CD14-positive monocyte (primary cell): ENCODE measurements around the gene AP5B1. TPM values are rescaled to one million over a fixed set of nuclear protein-coding genes. Genes with fewer than 3 reads are reported as not detected.
A peak's percentile ranks its signal among the peaks of the same experiment; 100 is the strongest.

ENCODE experiments used
- DNase-seq, 3 donors: peaks; one replicate each; pipeline ENCODE4 v3.0.0-alpha.2; 2011 to 2022
- H2AFZ ChIP-seq: 2 replicates; pipeline ENCODE4 v1.6.0; 2012; ENCODE audit warnings: mild to moderate bottlenecking, low read depth, low read length, inconsistent platforms; ENCODE audit not compliant: insufficient read depth, poor library complexity, severe bottlenecking
- H3K27ac ChIP-seq, 2 donors: 1 replicate in 1 of 2; 2 replicates in 1 of 2; pipeline ENCODE4 v1.5.1; 2012 to 2013; ENCODE audit warnings: low read length in 2 of 2, control low read depth in 1 of 2, inconsistent platforms in 1 of 2, low read depth in 1 of 2, mild to moderate bottlenecking in 1 of 2
- H3K27me3 ChIP-seq, 2 donors: one replicate each; pipeline versions ENCODE4 v1.6.0 to v1.6.1; 2011 to 2013; ENCODE audit warnings: low read length in 2 of 2; ENCODE audit not compliant: control insufficient read depth in 2 of 2, insufficient read depth in 2 of 2
- H3K36me3 ChIP-seq, 2 donors: replicated peaks in 1 of 2; 1 replicate in 1 of 2; 2 replicates in 1 of 2; pipeline versions ENCODE4 v1.5.1 to v1.6.1; 2012 to 2013; ENCODE audit warnings: low read length in 2 of 2, control low read depth in 1 of 2, inconsistent platforms in 1 of 2, mild to moderate bottlenecking in 1 of 2; ENCODE audit not compliant: insufficient read depth in 2 of 2, control insufficient read depth in 1 of 2
- H3K4me1 ChIP-seq, 2 donors: 1 replicate in 1 of 2; 2 replicates in 1 of 2; pipeline versions ENCODE4 v1.5.1 to v1.6.1; 2012 to 2013; ENCODE audit warnings: low read length in 2 of 2, control low read depth in 1 of 2, inconsistent platforms in 1 of 2, mild to moderate bottlenecking in 1 of 2, moderate library complexity in 1 of 2; ENCODE audit not compliant: insufficient read depth in 2 of 2, control insufficient read depth in 1 of 2
- H3K4me2 ChIP-seq: replicated peaks from 2 replicates; pipeline ENCODE3; 2012; ENCODE audit warnings: low read length, moderate library complexity, mild to moderate bottlenecking; ENCODE audit not compliant: poor library complexity, severe bottlenecking; ENCODE audit errors: extremely low read depth
- H3K4me3 ChIP-seq, 3 experiments: fragments of 200-600 bp in 1 of 3; sonication (generic) in 1 of 3; replicated peaks in 1 of 3; 1 replicate in 2 of 3; 2 replicates in 1 of 3; pipeline ENCODE4 v1.5.1; 2011 to 2013; ENCODE audit warnings: low read length in 3 of 3, mild to moderate bottlenecking in 3 of 3, control low read depth in 2 of 3, low read depth in 2 of 3, inconsistent platforms in 1 of 3, moderate library complexity in 1 of 3
- H3K79me2 ChIP-seq: 2 replicates; pipeline ENCODE4 v1.6.0; 2012; ENCODE audit warnings: mild to moderate bottlenecking, control low read depth, inconsistent platforms, low read length, moderate library complexity; ENCODE audit not compliant: insufficient read depth
- H3K9ac ChIP-seq: 2 replicates; pipeline ENCODE4 v1.6.0; 2017; ENCODE audit warnings: low read length, mild to moderate bottlenecking; ENCODE audit not compliant: insufficient read depth, poor library complexity, severe bottlenecking
- H3K9me3 ChIP-seq, 2 donors: replicated peaks in 1 of 2; 1 replicate in 1 of 2; 2 replicates in 1 of 2; pipeline versions ENCODE4 v1.5.1 to v1.6.1; 2012 to 2013; ENCODE audit warnings: low read length in 2 of 2, control low read depth in 1 of 2; ENCODE audit not compliant: control insufficient read depth in 1 of 2, insufficient read depth in 1 of 2
- H4K20me1 ChIP-seq: 2 replicates; pipeline ENCODE4 v1.6.0; 2012; ENCODE audit warnings: mild to moderate bottlenecking, low read length, control low read depth, moderate library complexity; ENCODE audit not compliant: insufficient read depth
- H3K27ac Mint-ChIP-seq, 7 donors: one replicate each; pipeline ENCODE4 v1.8.0; 2020; ENCODE audit warnings: mild to moderate bottlenecking in 7 of 7, mixed read lengths in 7 of 7, moderate library complexity in 6 of 7, inconsistent platforms in 2 of 7
- H3K27me3 Mint-ChIP-seq, 3 donors: one replicate each; pipeline ENCODE4 v1.8.0; 2021 to 2022; ENCODE audit warnings: low read depth in 3 of 3, mild to moderate bottlenecking in 3 of 3, mixed read lengths in 3 of 3, moderate library complexity in 3 of 3, inconsistent platforms in 1 of 3
- H3K36me3 Mint-ChIP-seq, 2 donors: one replicate each; pipeline ENCODE4 v1.8.0; 2020; ENCODE audit warnings: mixed read lengths in 2 of 2, inconsistent platforms in 1 of 2, mild to moderate bottlenecking in 1 of 2
- H3K4me1 Mint-ChIP-seq: one replicate; pipeline ENCODE4 v1.8.0; 2020; ENCODE audit warnings: mild to moderate bottlenecking, mixed read lengths
- H3K4me3 Mint-ChIP-seq, 2 donors: one replicate each; pipeline ENCODE4 v1.8.0; 2020; ENCODE audit warnings: mild to moderate bottlenecking in 2 of 2, mixed read lengths in 2 of 2, moderate library complexity in 1 of 2
- H3K9me3 Mint-ChIP-seq, 7 donors: one replicate each; pipeline ENCODE4 v1.8.0; 2020 to 2022; ENCODE audit warnings: mixed read lengths in 7 of 7, mild to moderate bottlenecking in 6 of 7, moderate library complexity in 6 of 7, inconsistent platforms in 2 of 7
- WGBS: methylation state at CpG from one replicate; pipeline ENCODE4 v1.1.5; 2013; ENCODE audit warnings: missing lambda C conversion rate; ENCODE audit not compliant: insufficient coverage; 5-methylcytosine and 5-hydroxymethylcytosine counted together
- intact Hi-C, 2 donors: fragments of 100-400 bp; cut with micrococcal nuclease; formaldehyde crosslinking; loops; one replicate each; pipeline versions ENCODE4 v1.15.0 to v1.15.1; 2023
- polyA plus RNA-seq, 3 donors: library from polyadenylated mRNA; depleted of rRNA in 1 of 3; unstranded in 2 of 3; stranded (reverse) in 1 of 3; fragments of 300-500 nt in 2 of 3; fragments of >200 nt in 1 of 3; fragmentation: Illumina TruSeq in 2 of 3; gene quantifications; 1 replicate in 2 of 3; 2 replicates in 1 of 3; pipeline ENCODE4 v1.2.3, GENCODE V29; 2012 to 2021
- TF ChIP-seq, protein P1 (sequence below): fragments of 200-600 bp; IDR thresholded peaks from one replicate; pipeline ENCODE4 v1.8.0; 2022; ENCODE audit warnings: antibody characterized with exemption, mild to moderate bottlenecking

AP5B1 gene
- polyA plus RNA-seq, 3 donors, result 33.7 to 46.4 (median 35.1) TPM

GRCh38 chr11:65782816-65783228 lies 2.0 kb upstream of the AP5B1 start:
- H3K27ac ChIP-seq, result no peak overlapping the region
- H3K36me3 ChIP-seq, result peaks cover 15 to 19% of the 10 kb centered on the region in 2 donors
- H3K27me3 ChIP-seq, result peaks cover 21 to 56% of the 10 kb centered on the region in 2 donors
- H3K4me2 ChIP-seq, result no peak overlapping the region
- peaks cover 28% of the 10 kb centered on the region for H3K79me2 ChIP-seq
- H3K9me3 ChIP-seq, result peaks cover 0 to 12% of the 10 kb centered on the region in 2 donors
- TF ChIP-seq, protein P1, sequence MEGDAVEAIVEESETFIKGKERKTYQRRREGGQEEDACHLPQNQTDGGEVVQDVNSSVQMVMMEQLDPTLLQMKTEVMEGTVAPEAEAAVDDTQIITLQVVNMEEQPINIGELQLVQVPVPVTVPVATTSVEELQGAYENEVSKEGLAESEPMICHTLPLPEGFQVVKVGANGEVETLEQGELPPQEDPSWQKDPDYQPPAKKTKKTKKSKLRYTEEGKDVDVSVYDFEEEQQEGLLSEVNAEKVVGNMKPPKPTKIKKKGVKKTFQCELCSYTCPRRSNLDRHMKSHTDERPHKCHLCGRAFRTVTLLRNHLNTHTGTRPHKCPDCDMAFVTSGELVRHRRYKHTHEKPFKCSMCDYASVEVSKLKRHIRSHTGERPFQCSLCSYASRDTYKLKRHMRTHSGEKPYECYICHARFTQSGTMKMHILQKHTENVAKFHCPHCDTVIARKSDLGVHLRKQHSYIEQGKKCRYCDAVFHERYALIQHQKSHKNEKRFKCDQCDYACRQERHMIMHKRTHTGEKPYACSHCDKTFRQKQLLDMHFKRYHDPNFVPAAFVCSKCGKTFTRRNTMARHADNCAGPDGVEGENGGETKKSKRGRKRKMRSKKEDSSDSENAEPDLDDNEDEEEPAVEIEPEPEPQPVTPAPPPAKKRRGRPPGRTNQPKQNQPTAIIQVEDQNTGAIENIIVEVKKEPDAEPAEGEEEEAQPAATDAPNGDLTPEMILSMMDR, result no peak
- WGBS, result 98% methylated on average over 4 of the region's 9 CpGs
- no peak overlapping the region for H3K4me3 ChIP-seq
- peaks cover 21% of the 10 kb centered on the region for H4K20me1 ChIP-seq
- H3K4me1 ChIP-seq, result peaks cover 36 to 45% of the 10 kb centered on the region in 2 donors
- peaks cover 34 to 59% (median 45%) of the 10 kb centered on the region in 3 donors for H3K27me3 Mint-ChIP-seq
- H3K9me3 Mint-ChIP-seq, result peaks cover 0 to 14% (median 3%) of the 10 kb centered on the region in 7 donors
- peak overlapping the region in 1 of 2 donors; percentile 49 for H3K4me3 Mint-ChIP-seq
- no peak overlapping the region for H2AFZ ChIP-seq
- peaks cover 19 to 26% of the 10 kb centered on the region in 2 donors for H3K36me3 Mint-ChIP-seq
- no peak for DNase-seq
- H3K27ac Mint-ChIP-seq, result peak overlapping the region in 1 of 7 donors; percentile 33
- intact Hi-C loops, result loop anchor here (5.0 kb wide), 3 partner anchors 34 to 71 kb away; partner anchors contain the start of gene KAT5 (in 1 of the 2)
- H3K9ac ChIP-seq, result no peak overlapping the region
- H3K4me1 Mint-ChIP-seq, result peaks cover 25% of the 10 kb centered on the region

DNA sequence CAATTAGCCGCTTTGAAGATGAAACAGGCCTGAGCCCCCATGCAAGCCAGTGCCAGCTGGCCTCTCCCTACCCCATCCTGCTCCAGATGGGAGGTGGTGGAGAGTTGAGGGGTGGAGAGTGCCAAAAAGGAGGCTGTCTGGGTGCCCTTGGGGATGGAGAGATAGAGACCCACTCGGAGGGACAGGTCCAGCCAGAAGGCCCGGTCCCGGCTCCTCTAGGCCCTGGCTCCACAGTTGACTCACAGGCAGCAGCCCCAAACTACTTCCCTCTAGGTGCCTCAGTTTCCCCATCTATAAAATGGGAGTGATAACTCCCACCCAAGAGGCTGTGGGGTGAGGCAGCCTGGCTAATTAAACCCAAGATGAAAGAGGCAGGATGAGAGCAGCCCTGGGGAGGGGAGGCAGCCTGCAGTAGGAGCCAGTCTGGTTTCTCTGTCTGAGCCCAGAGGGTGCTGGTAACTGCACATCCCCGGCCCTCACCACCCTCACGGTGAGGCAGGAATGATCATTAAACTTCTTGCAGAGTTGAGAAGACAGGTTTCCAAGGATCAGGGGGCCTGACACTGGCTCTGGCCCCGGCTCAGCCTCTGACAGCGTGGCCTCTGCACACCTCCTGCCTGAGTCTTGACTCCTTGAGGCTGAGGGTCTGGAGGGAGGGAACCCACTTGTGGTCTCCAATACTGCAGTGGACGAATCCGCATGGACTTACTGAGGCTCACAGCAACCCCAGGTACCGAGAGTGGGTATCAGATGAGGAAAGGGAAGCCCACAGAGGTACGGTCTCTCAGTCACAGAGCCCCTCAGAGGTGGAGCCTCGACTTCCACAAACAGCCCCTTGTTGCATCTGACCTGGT lies 1.4 kb upstream of the AP5B1 start:
- Histone ChIP-seq H3K4me3 (peak overlapping the region in 1 of 3 experiments; percentile 99), H3K4me1 (peaks cover 38 to 47% of the 10 kb centered on the region in 2 donors), H2AFZ (no peak overlapping the region), H3K9ac (no peak overlapping the region), H3K9me3 (peaks cover 0 to 10% of the 10 kb centered on the region in 2 donors), H3K4me2 (peak overlapping the region; percentile 99), H3K27me3 (peaks cover 18 to 51% of the 10 kb centered on the region in 2 donors), H3K27ac (no peak overlapping the region), H3K79me2 (peaks cover 35% of the 10 kb centered on the region), H4K20me1 (peaks cover 26% of the 10 kb centered on the region), H3K36me3 (peaks cover 21 to 26% of the 10 kb centered on the region in 2 donors)
- Mint-ChIP-seq H3K4me1 (peaks cover 28% of the 10 kb centered on the region), H3K9me3 (peaks cover 0 to 13% (median 3%) of the 10 kb centered on the region in 7 donors), H3K27ac (peak overlapping the region in 1 of 7 donors; percentile 33), H3K4me3 (peak overlapping the region in 1 of 2 donors; percentile 49), H3K36me3 (peaks cover 25 to 30% of the 10 kb centered on the region in 2 donors), H3K27me3 (peaks cover 30 to 53% (median 41%) of the 10 kb centered on the region in 3 donors)
- intact Hi-C loops, result loop anchor here (5.0 kb wide), 3 partner anchors 35 to 70 kb away; partner anchors contain the start of gene KAT5 (in 1 of the 2)
- 92% methylated on average over 6 of the region's 13 CpGs for WGBS
- TF ChIP-seq, protein P1, result no peak
- DNase-seq, result no peak
